ENCODE results near the gene NECTIN4.

- no peak for TF ChIP-seq EZH2phosphoT487 (conservative IDR thresholded peaks at IDR 0.05; ENCODE audit: low read length)
- TF ChIP-seq CTCF (IDR thresholded peaks at IDR 0.05; ENCODE audit: insufficient read depth, low read length, poor library complexity, severe bottlenecking) = no peak
Observed at GRCh38 chr1:161054232-161054631, 35.1 kb downstream of the NECTIN4 start.
